ENCODE measurements around the gene SLC2A9.
"Not testable (repeated sequence)": the region's sequence is repeated elsewhere in the genome, so short reads cannot be mapped to it uniquely, and the experiment has no call there.

SLC2A9 gene

DNA sequence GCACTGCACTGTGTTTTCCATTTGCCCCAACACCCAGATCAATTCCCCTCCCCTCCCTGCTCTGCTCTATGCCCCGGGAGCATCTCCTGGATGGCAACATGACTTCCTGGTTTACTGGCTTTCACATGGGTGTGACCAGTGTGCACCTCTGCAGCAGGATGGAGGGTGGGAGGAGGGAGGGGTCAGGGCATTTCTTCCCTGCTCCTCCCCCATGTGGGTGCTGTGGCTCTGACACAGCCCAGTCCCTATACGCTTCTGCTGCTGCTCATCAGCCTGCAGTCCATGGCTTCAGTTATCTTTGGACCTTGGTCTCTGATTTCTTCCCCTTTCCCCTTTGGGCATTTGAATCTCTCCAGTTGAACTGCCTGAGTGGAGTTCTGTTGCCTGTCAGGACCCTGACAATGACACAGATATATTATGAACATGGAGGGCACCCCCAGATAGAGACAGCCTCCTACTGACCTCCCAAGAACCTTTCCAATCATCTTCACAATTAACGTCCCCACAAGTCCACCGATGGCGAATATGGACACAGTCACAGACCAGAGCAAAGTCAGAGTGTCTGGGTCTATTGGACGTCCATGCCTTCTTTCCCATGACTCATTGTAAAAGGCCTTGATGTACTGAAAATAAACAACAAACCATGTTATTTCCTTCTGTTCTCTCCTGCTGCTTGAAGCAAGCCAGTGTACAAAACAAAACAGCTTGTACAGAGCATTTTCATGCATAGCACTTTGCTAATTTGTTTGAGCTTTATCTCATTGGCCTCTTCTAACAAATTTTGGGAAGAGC lies 24.8 kb downstream of the SLC2A9 start:
- no peak for DNase-seq (ENCODE audit: low read depth)

- DNase-seq (ENCODE audit: low read depth): no peak
These were observed 26.9 kb downstream of the SLC2A9 start for GRCh38 chr4:9994246-9994847.

DNA sequence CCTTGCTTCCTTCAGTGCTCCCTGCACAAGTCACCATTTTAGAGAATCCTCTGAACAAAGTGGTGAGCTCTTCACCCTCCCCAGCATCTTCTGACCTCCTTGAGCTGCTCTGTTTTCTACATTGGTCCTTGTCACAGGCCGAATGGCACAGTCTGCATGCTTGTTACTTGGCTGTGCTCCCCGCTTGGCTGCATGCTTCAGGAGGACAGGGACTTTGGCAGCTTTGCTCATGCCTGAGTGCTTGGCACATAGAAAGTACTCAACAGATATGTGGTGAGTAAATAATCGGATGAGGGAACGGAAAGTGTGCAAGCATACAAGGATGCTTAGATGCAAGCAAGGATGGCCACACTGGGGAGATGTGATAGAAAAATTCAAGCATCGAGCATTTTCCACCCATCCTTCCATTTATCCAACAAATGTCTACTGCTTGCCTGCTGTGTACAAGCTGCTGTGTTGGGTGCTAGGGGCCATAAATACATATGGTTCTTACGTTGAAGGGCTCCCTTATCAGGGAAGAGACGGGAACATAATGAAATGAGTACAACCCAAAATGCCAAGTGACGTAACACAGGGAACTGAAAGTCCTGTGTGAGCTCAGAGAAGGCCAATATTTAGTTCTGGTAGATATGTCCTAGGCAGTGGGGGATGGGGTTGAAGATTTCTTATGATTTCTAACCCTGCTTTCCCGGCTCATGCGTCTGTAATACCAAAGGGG lies 31.2 kb downstream of the SLC2A9 start:
- DNase-seq (ENCODE audit: low read depth): no peak

GRCh38 chr4:9988933-9989332 lies 32.4 kb downstream of the SLC2A9 start:
- DNase-seq (ENCODE audit: low read depth): no peak

DNA sequence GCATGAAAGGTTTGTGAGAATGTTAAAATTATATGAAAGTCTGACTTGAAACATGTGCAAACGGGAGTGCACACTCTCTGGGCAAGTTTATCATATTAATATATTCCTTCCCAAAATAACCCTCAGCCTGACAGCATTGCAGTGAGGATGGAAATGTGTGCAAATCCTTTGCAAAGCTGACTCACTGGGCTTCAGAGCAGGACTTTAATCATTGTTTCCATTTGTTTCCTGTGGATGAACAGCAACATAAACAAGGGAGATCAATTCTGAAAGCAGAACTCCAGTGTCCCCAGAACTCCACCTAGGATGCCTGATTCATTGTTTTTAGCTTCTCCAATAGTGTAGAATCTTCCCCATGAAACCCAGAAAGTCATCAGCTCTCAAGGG lies 32.9 kb downstream of the SLC2A9 start:
- no peak for DNase-seq (ENCODE audit: low read depth)

- DNase-seq (ENCODE audit: low read depth): no peak
These were observed 33.4 kb downstream of the SLC2A9 start for GRCh38 chr4:9987749-9988362.

GRCh38 chr4:9984621-9985020 lies 36.7 kb downstream of the SLC2A9 start:
- no peak for DNase-seq (ENCODE audit: low read depth)

DNA sequence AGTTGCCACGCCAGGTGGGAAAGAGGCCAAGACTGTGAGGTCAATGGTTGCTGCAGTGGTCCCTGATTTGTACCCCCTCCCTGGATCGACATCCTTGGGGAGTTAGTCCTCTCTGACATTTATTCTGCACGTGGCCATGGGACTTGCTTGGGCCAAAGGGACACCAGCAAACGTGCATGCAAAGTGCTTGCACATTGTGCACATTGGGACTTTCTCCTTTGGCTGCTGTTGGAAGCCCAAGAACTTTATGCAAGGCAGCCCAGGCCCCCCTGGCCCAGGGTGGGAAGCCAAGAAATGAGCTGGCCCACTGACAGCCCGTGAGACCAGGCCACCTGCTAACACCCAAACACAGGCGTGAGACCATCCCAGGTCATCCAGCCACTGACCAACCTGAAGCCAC lies 38.1 kb downstream of the SLC2A9 start:
- DNase-seq (ENCODE audit: low read depth): no peak

GRCh38 chr4:9981899-9982298 lies 39.4 kb downstream of the SLC2A9 start:
- not testable (repeated sequence) for DNase-seq (ENCODE audit: low read depth)

DNA sequence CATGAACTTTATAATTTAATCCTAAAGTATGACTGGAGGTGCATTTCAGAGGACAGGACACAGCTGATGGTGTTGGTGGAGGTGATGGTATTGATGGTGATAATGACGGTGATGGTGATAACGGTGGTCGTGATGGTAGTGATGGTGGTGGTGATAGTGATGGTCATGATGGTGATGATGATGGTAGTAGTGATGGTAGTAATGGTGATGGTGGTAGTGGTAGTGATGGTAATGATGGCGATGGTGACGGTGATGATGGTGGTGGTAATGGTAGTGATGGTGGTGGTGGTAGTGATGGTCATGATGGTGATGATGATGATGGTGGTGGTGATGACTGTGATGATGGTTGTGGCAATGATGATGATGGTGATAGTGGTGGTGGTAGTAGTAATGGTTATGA lies 40.4 kb downstream of the SLC2A9 start:
- no peak for DNase-seq (ENCODE audit: low read depth)

GRCh38 chr4:9979101-9979701 lies 42.1 kb downstream of the SLC2A9 start:
- DNase-seq (ENCODE audit: low read depth): no peak

GRCh38 chr4:9977518-9978031 lies 43.7 kb downstream of the SLC2A9 start:
- no peak for DNase-seq (ENCODE audit: low read depth)

GRCh38 chr4:9976781-9977180 lies 44.5 kb downstream of the SLC2A9 start:
- no peak for DNase-seq (ENCODE audit: low read depth)

- no peak for DNase-seq (ENCODE audit: low read depth)
These were observed 45.0 kb downstream of the SLC2A9 start for GRCh38 chr4:9976293-9976692.

DNA sequence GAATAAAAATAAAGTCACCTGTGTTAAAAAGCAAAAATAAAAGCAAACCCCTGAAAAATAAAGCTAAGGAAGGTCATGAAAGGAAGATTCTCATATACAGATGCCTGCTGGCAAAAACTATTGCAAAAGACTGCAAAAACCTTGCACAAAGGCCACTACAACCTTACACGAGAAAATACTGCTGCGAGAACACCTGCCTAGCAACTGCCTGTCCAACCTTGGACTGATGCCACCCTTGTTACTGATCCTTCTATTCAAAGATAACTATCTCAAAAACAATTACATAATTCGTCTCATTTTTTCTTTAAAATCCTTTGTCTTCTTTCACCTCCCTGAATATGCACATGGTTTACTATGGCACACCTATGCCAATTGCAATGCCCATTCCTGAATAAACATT lies 49.6 kb downstream of the SLC2A9 start:
- no peak for DNase-seq (ENCODE audit: low read depth)

DNA sequence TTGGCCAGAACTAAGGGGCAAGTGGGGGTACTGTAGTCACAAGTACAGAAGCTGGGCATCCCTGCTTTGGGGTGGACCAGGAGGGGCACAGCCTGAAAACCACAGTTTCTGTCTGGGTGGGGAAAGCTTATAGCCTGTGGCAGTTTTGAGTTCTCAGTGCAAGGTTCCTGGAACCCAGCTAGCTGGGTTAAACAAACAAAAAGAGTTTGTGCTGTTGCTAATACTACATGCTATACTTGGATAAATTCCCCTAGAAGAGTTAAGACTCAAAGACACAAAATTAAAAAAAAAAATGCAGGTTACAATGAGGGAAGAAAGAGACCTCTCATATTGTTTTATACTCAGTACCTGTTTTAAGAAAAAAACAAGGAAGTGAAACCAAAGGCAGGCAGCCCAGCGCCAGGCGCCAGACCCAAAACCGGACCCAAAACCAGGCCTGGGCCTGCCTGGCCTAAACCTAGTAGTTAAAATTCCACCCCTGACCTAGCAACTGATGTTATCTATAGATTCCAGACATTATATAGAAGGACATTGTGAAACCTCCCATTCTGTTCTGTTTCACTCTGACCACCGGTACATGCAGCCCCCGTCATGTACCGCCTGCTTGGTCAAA lies 50.8 kb downstream of the SLC2A9 start:
- DNase-seq (ENCODE audit: low read depth): no peak

DNA sequence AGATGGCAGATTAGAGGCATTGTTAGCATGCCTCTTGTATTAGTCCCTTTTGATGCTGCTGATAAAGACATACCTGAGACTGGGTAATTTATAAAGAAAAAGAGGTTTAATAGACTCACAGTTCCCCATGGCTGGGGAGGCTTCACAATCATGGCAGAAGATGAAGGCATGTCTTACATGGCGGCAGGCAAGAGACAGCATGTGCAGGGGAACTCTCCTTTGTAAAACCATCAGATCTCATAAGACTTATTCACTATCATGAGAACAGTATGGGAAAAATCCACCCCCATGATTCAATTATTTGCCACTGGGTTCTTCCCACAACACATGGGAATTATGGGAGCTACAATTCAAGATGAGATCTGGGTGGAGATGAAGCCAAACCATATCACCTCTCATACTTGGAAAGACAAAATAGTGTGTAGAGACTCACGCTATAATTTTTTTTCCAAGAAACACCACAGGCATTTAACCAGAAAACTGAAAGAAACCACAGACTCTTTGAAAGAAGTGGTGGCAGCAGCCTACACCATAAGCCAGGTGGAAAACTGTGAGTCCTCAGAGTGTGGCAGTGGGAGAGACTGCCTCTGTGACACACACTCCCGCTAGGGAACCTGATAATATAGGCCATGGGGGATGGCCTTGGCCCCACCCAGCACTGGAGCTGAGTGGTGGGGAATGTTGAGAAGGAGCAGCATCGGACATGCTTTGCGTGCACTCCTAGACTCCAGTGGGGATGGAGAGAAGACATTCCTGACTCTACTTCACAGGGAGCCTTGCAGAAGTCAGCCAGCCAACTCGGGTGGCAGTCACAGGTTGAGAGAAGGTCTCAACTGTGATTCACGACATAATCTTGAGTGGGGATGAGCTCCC lies 51.5 kb downstream of the SLC2A9 start:
- no peak for DNase-seq (ENCODE audit: low read depth)

- no peak for DNase-seq (ENCODE audit: low read depth)
These were observed 52.8 kb downstream of the SLC2A9 start for GRCh38 chr4:9968472-9968871.

DNA sequence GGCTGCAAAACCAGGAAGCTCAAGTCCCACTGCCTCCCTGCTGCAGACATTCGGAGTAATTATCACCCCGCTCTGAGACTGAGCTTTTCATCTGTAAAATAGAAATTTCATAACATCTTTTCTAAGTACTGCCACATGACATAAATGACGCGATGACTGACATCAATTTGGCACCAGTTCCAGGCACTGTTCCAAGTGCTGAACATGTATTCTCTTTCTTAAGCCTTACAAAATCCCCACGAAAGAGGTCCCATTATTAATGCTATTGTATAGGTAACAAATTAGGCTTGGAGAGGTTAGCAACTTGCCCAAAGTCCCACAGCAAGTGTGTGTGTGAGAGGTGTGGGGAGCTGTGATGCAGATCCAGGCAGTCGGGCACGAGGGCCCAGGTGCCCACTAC lies 56.4 kb downstream of the SLC2A9 start:
- no peak for DNase-seq (ENCODE audit: low read depth)

DNA sequence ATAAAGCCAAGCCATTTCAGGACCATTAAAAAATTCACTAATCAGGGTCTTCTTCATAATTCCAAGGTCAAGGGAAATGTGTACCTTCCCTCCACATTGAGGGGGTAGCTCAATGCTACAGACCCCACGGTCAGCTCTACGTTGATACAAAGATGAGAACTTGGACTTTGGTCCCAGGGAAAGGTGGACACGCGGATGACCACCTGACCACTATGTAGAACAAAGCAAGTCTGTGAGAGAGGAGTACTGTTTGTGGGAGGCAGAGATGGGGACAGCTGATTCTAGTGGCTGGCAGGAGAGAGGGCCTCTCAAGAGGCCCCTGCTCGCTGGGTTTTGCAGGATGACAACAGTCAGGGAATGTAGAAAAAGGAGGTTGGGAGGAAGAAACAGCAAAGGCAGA lies 58.0 kb downstream of the SLC2A9 start:
- DNase-seq (ENCODE audit: low read depth): no peak

All from stimulated activated CD8-positive, alpha-beta memory T cell treated with anti-CD3 and anti-CD28 coated beads, Interleukin-12 subunit alpha, Interleukin-12 subunit beta, amount 100 ng/mL, for 1 hour (primary cell).